ENCODE results near the gene MRTFB. TPM values are rescaled to one million over a fixed set of nuclear protein-coding genes. Genes with fewer than 3 reads are reported as not detected.

The MRTFB gene
- total and polyA plus RNA-seq, 11 donors = 8.0 to 38.3 (median 25.3) TPM

DNA sequence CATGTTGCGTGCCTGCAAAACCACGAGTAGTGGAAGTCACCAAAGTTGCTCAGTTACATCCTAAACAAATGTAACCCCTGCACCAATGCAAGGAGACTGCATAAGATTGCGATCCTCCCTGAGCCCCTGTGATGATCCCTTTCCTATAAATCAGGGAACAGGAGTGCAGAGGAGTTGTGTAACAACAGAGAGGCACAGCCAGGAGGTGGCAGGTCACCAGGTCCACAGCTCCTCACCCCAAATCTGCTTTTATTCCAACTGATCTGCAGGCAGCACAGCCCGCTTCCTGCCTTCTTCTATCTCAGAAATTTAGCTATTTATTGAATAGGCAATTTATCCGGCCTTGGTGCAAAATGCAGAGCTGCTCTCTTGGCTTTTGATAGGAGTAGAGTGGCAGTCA, 36.0 kb upstream of the MRTFB start:
- Histone ChIP-seq H3K9me3 (peaks cover 0 to 10% (median 2%) of the 10 kb centered on the region in 12 donors), H3K4me1 (peaks cover 0 to under 1% (median 0%) of the 10 kb centered on the region in 12 donors), H3K4me3 (no peak overlapping the region), H3K36me3 (no peaks in the 10 kb centered on the region), H3K27ac (no peak overlapping the region), H3K27me3 (no peaks in the 10 kb centered on the region)
- ATAC-seq (no peak), DNase-seq (no peak)
- TF ChIP-seq POLR2A (IDR thresholded peaks at IDR 0.05) = no peak
- TF ChIP-seq, protein P1, sequence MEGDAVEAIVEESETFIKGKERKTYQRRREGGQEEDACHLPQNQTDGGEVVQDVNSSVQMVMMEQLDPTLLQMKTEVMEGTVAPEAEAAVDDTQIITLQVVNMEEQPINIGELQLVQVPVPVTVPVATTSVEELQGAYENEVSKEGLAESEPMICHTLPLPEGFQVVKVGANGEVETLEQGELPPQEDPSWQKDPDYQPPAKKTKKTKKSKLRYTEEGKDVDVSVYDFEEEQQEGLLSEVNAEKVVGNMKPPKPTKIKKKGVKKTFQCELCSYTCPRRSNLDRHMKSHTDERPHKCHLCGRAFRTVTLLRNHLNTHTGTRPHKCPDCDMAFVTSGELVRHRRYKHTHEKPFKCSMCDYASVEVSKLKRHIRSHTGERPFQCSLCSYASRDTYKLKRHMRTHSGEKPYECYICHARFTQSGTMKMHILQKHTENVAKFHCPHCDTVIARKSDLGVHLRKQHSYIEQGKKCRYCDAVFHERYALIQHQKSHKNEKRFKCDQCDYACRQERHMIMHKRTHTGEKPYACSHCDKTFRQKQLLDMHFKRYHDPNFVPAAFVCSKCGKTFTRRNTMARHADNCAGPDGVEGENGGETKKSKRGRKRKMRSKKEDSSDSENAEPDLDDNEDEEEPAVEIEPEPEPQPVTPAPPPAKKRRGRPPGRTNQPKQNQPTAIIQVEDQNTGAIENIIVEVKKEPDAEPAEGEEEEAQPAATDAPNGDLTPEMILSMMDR (IDR thresholded peaks at IDR 0.05) = no peak
- WGBS, 4 donors = 82 to 94% (median 87%) methylated on average over 5 of the region's 5 CpGs
- intact Hi-C loops (cut with DNase I) = no loop called here

DNA sequence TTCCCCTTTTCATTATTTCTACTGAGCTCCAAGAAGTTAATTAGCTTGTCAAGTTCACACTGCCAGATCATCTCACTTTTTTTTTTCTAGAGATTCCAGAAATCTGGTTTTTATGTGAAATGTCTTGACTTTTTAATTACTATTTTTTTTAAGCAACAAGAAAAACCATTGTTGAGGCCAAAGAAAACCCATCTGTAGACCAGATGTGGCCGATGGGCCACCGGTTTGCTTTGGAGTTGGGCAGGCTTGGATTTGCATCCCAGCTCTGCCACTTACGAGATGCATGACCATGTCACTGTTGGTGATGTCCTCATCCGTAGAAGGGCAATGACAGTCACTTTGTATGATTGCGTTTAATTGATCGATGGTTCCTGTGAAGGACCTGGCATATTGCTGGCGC, 34.2 kb upstream of the MRTFB start:
- Histone ChIP-seq H3K4me3 (no peak overlapping the region), H3K4me1 (peaks cover 0 to 6% (median 0%) of the 10 kb centered on the region in 12 donors), H3K27me3 (no peaks in the 10 kb centered on the region), H3K36me3 (no peaks in the 10 kb centered on the region), H3K9me3 (peaks cover 0 to 10% (median 2%) of the 10 kb centered on the region in 12 donors), H3K27ac (no peak overlapping the region)
- DNase-seq (no peak), ATAC-seq (no peak)
- intact Hi-C loops (cut with DNase I) = no loop called here
- 91 to 96% (median 94%) methylated on average over 7 of the region's 7 CpGs for WGBS, 4 donors
- no peak for TF ChIP-seq POLR2A (IDR thresholded peaks at IDR 0.05)
- TF ChIP-seq, protein P1 (IDR thresholded peaks at IDR 0.05) = no peak

DNA sequence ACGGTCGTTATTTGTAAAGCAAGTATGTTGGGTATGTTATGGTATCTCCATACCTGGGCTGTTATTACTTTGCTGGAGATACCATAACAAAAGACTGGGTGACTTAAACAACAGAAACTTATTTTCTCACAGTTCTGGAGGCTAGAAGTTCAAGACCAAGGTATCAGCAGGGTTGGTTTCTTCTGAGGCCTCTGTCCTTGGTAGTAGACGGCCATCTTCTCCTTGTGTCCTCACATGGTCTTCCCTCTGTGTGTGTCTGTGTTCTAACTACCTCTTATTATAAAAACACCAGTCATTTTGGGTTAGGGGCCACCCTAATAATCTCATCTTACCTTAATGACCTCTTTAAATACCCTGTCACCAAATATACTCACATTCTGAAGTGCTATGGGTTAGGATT, 33.2 kb upstream of the MRTFB start:
- Histone ChIP-seq H3K4me3 (no peak overlapping the region), H3K27me3 (no peaks in the 10 kb centered on the region), H3K4me1 (peaks cover 0 to 13% (median 0%) of the 10 kb centered on the region in 12 donors), H3K9me3 (peaks cover 0 to 10% (median 2%) of the 10 kb centered on the region in 12 donors), H3K36me3 (no peaks in the 10 kb centered on the region), H3K27ac (no peak overlapping the region)
- intact Hi-C loops (cut with DNase I) = no loop called here
- ATAC-seq (no peak), DNase-seq (no peak)
- TF ChIP-seq, protein P1 (IDR thresholded peaks at IDR 0.05) = no peak
- no peak for TF ChIP-seq POLR2A (IDR thresholded peaks at IDR 0.05)
- 96 to 100% (median 97%) methylated on average over 3 of the region's 3 CpGs for WGBS, 4 donors

DNA sequence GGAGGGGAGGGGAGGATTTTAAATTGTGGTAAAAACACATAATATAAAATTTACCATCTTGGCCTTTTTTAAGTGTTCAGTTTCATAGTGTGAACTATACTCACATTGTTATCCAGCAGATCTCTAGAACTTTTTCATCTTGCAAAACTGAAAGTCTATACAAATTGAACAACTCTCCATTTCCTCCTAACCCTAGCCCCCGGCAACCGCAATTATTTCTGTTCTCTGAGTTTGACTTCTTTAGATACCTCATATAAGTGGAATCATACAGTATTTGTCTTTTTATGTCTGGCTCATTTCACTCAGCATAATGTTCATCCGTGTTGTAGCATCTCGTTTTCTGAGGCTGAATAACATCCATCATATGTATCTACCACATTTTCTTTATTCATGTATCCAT, 30.0 kb upstream of the MRTFB start:
- no peaks in the 10 kb centered on the region for H3K36me3 ChIP-seq
- H3K27me3 ChIP-seq = no peaks in the 10 kb centered on the region
- ATAC-seq = no peak
- peaks cover 0 to 10% (median 2%) of the 10 kb centered on the region in 12 donors for H3K9me3 ChIP-seq
- no peak for DNase-seq
- H3K4me1 ChIP-seq = peaks cover 0 to 23% (median 0%) of the 10 kb centered on the region in 12 donors
- 75 to 87% (median 83%) methylated on average over 4 of the region's 4 CpGs for WGBS, 4 donors
- no peak overlapping the region for H3K4me3 ChIP-seq
- intact Hi-C loops (cut with DNase I) = no loop called here
- TF ChIP-seq, protein P1 (IDR thresholded peaks at IDR 0.05) = no peak
- TF ChIP-seq POLR2A (IDR thresholded peaks at IDR 0.05) = no peak
- peak overlapping the region in 1 of 12 donors; percentile 9 for H3K27ac ChIP-seq
